GM19025 (cell line): ENCODE results near the gene GOLGA8J.
"Not testable (repeated sequence)": the region's sequence is repeated elsewhere in the genome, so short reads cannot be mapped to it uniquely, and the experiment has no call there.

ENCODE experiments used
- ATAC-seq: cut with Tn5 transposase; IDR thresholded peaks from one replicate; pipeline ENCODE4 v1.9.1; 2021; ENCODE audit warnings: mild to moderate bottlenecking, low read depth, moderate library complexity; ENCODE audit not compliant: unreplicated experiment

The GOLGA8J gene

DNA sequence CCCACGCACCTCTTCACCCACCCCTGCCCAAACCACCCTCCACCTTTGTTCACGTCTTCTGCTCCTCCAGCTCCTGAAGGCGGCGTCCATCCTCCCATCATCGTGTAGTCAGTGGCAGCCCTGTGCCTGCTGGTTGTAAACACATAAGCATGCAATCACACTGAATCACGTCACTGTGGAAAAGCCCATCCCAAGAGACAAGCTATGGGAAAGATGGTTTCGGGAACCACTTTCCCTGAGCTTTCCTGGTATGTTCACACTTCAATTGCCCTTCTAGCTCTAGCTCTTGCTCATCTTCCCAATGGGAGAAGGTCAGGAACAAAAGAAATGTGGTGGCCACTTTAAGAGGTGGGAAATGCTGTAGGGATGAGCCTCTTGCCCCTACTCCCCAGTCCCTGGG, 14.4 kb upstream of the GOLGA8J start:
- ATAC-seq: no peak

DNA sequence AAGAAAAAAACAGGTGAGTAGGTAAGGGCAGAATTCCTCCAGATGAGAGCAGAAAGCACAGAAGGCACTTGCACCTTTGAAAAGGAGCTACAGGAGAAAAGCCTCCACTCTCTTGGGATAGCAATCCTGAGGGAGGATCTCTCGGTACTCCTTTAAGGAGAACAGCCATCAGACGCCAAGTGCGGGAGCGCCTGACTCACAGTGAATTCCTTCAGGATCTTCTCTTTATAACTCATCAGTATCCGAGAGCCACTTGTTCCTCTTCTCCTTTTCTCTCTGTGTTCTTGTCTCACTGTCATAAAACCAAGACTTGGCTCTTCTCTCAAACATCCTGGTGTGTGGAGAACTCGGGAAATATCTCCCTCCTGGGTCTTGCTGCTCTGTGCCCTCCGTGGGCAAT, 10.1 kb upstream of the GOLGA8J start:
- no peak for ATAC-seq

DNA sequence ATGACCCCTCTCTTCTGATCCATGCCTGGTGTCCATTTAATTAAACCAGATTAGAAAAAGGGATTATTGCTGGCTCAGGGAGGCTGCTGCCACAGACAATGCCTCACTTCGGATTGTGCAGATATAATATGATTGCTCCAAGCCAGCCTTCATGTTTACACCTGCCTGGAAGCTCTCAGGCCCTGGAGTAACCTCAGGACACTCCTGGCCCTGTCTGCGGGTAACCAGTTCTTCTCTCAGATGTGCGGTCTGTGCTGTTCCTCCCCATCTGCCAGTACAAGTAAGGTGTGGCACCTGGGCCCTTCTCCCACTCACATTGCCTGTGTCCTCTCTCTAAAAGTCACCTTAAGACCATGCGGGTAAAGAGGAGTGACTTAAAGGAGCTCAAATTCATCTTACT, 8.8 kb upstream of the GOLGA8J start:
- ATAC-seq: no peak

- not testable (repeated sequence) for ATAC-seq
These were observed 1.9 kb upstream of the GOLGA8J start for GRCh38 chr15:30080816-30081215.

- ATAC-seq: not testable (repeated sequence)
These were observed 15.1 kb downstream of the GOLGA8J start for GRCh38 chr15:30097827-30098226.

DNA sequence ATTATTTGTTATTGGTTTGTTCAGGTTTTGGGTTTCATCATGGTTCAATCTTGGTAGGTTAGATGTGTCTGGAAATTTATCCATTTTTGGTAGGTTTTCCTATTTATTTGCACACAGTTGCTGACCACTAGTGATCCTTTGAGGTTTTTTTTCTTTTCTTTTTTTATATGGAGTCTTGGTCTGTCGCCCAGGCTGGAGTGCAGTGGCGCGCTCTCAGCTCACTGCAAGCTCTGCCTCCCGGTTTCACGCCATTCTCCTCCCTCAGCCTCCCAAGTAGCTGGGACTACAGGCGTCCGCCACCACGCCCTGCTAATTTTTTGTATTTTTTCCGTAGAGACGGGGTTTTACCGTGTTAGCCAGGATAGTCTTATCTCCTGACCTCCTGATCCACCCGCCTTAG, 20.1 kb downstream of the GOLGA8J start:
- not testable (repeated sequence) for ATAC-seq

GRCh38 chr15:30103941-30104507, 21.3 kb downstream of the GOLGA8J start:
- not testable (repeated sequence) for ATAC-seq

DNA sequence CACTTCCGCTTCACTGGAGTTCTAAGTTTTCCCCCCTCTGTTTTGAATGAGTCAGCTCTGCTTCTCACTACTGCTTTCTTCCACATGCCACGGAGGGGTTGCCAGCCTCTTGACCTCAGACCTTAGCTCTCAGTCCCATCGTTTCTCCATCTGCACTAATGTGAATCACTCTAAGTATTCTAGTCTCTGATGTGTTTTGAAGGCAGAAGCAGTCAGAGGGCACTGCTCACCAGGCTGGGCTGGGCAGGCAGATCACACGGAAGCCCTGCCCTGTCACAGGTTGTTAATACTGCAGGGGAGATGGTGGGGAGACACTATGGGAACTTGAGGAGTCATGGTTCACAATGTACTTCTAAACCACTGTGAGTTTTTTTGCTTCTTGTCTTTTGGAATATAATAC, 27.8 kb downstream of the GOLGA8J start:
- ATAC-seq: not testable (repeated sequence)

DNA sequence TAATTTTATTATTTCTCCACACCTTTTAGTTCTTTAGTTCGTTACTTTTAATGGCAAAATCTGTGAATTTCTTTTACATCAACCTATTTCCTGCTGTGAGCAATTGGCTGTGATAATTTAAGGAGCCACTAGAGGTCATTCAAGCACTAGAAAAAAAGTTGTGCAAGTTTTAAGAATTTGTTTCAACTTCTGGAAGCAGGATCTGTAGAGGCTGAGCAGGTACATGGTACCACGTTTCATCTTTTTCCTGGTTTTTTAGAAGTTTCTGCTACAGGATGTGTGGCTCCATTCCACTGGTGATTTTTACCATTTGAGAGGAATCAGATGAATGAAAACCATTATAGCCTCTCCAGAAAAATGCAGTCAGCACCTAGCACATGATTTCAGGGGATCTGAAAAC, 47.3 kb downstream of the GOLGA8J start:
- ATAC-seq: not testable (repeated sequence)

DNA sequence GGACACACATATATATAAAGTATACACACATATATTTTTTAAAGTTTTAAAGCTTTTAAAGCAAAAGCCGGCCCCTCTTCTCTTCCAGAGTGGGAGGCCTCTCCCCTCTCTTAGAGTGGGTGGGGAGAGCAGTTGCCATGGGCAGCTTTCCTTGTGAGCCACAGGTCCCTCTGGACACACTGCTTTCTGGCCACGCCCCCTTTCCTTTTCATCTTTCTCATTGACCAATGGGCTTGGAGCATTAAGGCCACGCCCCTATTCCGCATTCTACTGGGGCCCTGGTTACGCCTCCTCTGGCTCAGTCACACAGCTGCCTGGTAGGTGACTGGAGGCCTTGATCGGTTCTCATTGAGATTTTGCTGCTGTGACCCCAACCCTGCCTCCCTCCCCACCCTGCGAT, 52.0 kb downstream of the GOLGA8J start, which contains the start of gene GOLGA8T:
Gene GOLGA8T (plus strand): TSS at position 301 of the 400 bp plus-strand sequence. CDS start 98 bp downstream, at position 399.
- not testable (repeated sequence) for ATAC-seq
